H54 (cell line): Measurements from ENCODE around the gene ZSWIM6.
"Not testable (repeated sequence)": the region's sequence is repeated elsewhere in the genome, so short reads cannot be mapped to it uniquely, and the experiment has no call there.

Experiments used
- DNase-seq: peaks from one replicate; pipeline ENCODE4 v3.0.0; 2011; ENCODE audit warnings: low spot score, mixed read lengths; ENCODE audit not compliant: insufficient read length
- FAIRE-seq: peaks from 3 replicates; lab custom pipeline; 2011; peaks lifted over from hg19 to GRCh38; lab: Jason Lieb, UNC
- POLR2A ChIP-seq: IDR thresholded peaks from 2 replicates; pipeline ENCODE4 v1.6.1; 2011; ENCODE audit warnings: low read depth, mild to moderate bottlenecking, low read length

ZSWIM6 gene

GRCh38 chr5:61407706-61408270, 75.7 kb downstream of the ZSWIM6 start:
- FAIRE-seq (no peak), DNase-seq (no peak)
- TF ChIP-seq POLR2A: no peak

GRCh38 chr5:61408476-61409168, 76.6 kb downstream of the ZSWIM6 start:
- FAIRE-seq: peak; percentile 99
- no peak for TF ChIP-seq POLR2A
- DNase-seq: peak; percentile 85

GRCh38 chr5:61409568-61409967, 77.5 kb downstream of the ZSWIM6 start:
- DNase-seq (peak; percentile 28), FAIRE-seq (peak; percentile 92)
- no peak for TF ChIP-seq POLR2A

- DNase-seq (no peak), FAIRE-seq (no peak)
- no peak for TF ChIP-seq POLR2A
Observed at GRCh38 chr5:61410811-61411210, 78.8 kb downstream of the ZSWIM6 start.

- TF ChIP-seq POLR2A: no peak
- FAIRE-seq (no peak), DNase-seq (no peak)
Observed at GRCh38 chr5:61412361-61412760, 80.3 kb downstream of the ZSWIM6 start.

- DNase-seq, FAIRE-seq: not testable (repeated sequence)
Observed at GRCh38 chr5:61413205-61413604, 81.1 kb downstream of the ZSWIM6 start.

GRCh38 chr5:61414806-61415205, 82.7 kb downstream of the ZSWIM6 start:
- no peak for TF ChIP-seq POLR2A
- no peak for FAIRE-seq

GRCh38 chr5:61416010-61416409, 84.0 kb downstream of the ZSWIM6 start:
- FAIRE-seq: peak; percentile 27
- no peak for TF ChIP-seq POLR2A
- no peak for DNase-seq

More at GRCh38 chr5:61414806-61415205, 82.7 kb downstream of the ZSWIM6 start:
- no peak for DNase-seq

- FAIRE-seq: no peak
- DNase-seq: no peak
- TF ChIP-seq POLR2A: no peak
Observed at GRCh38 chr5:61416420-61416819, 84.4 kb downstream of the ZSWIM6 start.

- TF ChIP-seq POLR2A: no peak
- DNase-seq (no peak), FAIRE-seq (no peak)
Observed at GRCh38 chr5:61417340-61417739, 85.3 kb downstream of the ZSWIM6 start.

- FAIRE-seq (no peak), DNase-seq (no peak)
- TF ChIP-seq POLR2A: no peak
Observed at GRCh38 chr5:61417851-61418250, 85.8 kb downstream of the ZSWIM6 start.

- no peak for FAIRE-seq
- no peak for DNase-seq
- no peak for TF ChIP-seq POLR2A
Observed at GRCh38 chr5:61419106-61419505, 87.0 kb downstream of the ZSWIM6 start.

- TF ChIP-seq POLR2A: no peak
- no peak for DNase-seq
- no peak for FAIRE-seq
Observed at GRCh38 chr5:61420016-61420415, 88.0 kb downstream of the ZSWIM6 start.

GRCh38 chr5:61421262-61421661, 89.2 kb downstream of the ZSWIM6 start:
- not testable (repeated sequence) for DNase-seq, FAIRE-seq
